IPS DF 4.7 (cell line): Measurements from ENCODE around the gene STX12.
"Not testable (repeated sequence)": the region's sequence is repeated elsewhere in the genome, so short reads cannot be mapped to it uniquely, and the experiment has no call there.

Experiments
- DNase-seq: peaks from one replicate; pipeline ENCODE4 v3.0.0-alpha.2; 2013; ENCODE audit warnings: low spot score; ENCODE audit errors: extremely low read depth

The STX12 gene

GRCh38 chr1:27775336-27775735, 2.3 kb downstream of the STX12 start:
- DNase-seq, result not testable (repeated sequence)

GRCh38 chr1:27776276-27776675, 3.3 kb downstream of the STX12 start:
- not testable (repeated sequence) for DNase-seq

GRCh38 chr1:27778056-27778455, 5.0 kb downstream of the STX12 start:
- no peak for DNase-seq

GRCh38 chr1:27779122-27779521, 6.1 kb downstream of the STX12 start:
- DNase-seq, result no peak

GRCh38 chr1:27782950-27783349, 9.9 kb downstream of the STX12 start:
- no peak for DNase-seq

- DNase-seq, result no peak
These were observed 11.7 kb downstream of the STX12 start for GRCh38 chr1:27784700-27785099.

- no peak for DNase-seq
These were observed 12.9 kb downstream of the STX12 start for GRCh38 chr1:27785781-27786455.

GRCh38 chr1:27787895-27788294, 14.9 kb downstream of the STX12 start:
- DNase-seq, result no peak

- no peak for DNase-seq
These were observed 16.6 kb downstream of the STX12 start for GRCh38 chr1:27789540-27790041.

GRCh38 chr1:27790270-27790669, 17.3 kb downstream of the STX12 start:
- DNase-seq, result not testable (repeated sequence)

- DNase-seq, result no peak
These were observed 22.6 kb downstream of the STX12 start for GRCh38 chr1:27795601-27796000.

GRCh38 chr1:27804791-27805190, 31.8 kb downstream of the STX12 start:
- DNase-seq, result no peak

- DNase-seq, result no peak
These were observed 33.7 kb downstream of the STX12 start for GRCh38 chr1:27806758-27807157.

GRCh38 chr1:27807385-27807784, 34.4 kb downstream of the STX12 start:
- no peak for DNase-seq

GRCh38 chr1:27808131-27808530, 35.1 kb downstream of the STX12 start:
- not testable (repeated sequence) for DNase-seq

GRCh38 chr1:27809883-27810282, 36.9 kb downstream of the STX12 start:
- DNase-seq, result no peak

GRCh38 chr1:27811741-27812500, 38.9 kb downstream of the STX12 start:
- no peak for DNase-seq

- no peak for DNase-seq
These were observed 44.1 kb downstream of the STX12 start for GRCh38 chr1:27816921-27817630.

- no peak for DNase-seq
These were observed 48.8 kb downstream of the STX12 start for GRCh38 chr1:27821761-27822315.

- DNase-seq, result no peak
These were observed 50.8 kb downstream of the STX12 start for GRCh38 chr1:27823784-27824183.

GRCh38 chr1:27824411-27824810, 51.4 kb downstream of the STX12 start:
- DNase-seq, result no peak
